Right lobe of liver (tissue), 6 donors: Measurements from ENCODE around the gene PSMB7. TPM values are rescaled to one million over a fixed set of nuclear protein-coding genes. Genes with fewer than 3 reads are reported as not detected.

Experiments
- ATAC-seq, 4 donors: fragments of 200-7000 bp; cut with Tn5 transposase; one replicate each; pipeline ENCODE4 v1.9.1; 2020; ENCODE audit warnings: mild to moderate bottlenecking in 4 of 4, moderate library complexity in 4 of 4
- DNase-seq, 3 donors: peaks; one replicate each; pipeline ENCODE4 v3.0.0-alpha.2; 2020
- H3K27ac ChIP-seq, 3 donors: fragments of 200-600 bp; one replicate each; pipeline ENCODE4 v1.8.0; 2022
- H3K27me3 ChIP-seq, 2 donors: fragments of 200-600 bp; one replicate each; pipeline ENCODE4 v1.8.0; 2022
- H3K36me3 ChIP-seq, 4 donors: fragments of 200-600 bp; sonication (generic) in 1 of 4; one replicate each; pipeline versions ENCODE4 v1.5.1 to v1.8.0; 2017 to 2022; ENCODE audit warnings: control low read depth in 1 of 4
- H3K4me1 ChIP-seq, 4 donors: fragments of 200-600 bp; sonication (generic) in 1 of 4; one replicate each; pipeline versions ENCODE4 v1.5.1 to v1.8.0; 2017 to 2022; ENCODE audit warnings: control low read depth in 1 of 4
- H3K4me3 ChIP-seq, 3 donors: fragments of 200-600 bp; one replicate each; pipeline ENCODE4 v1.8.0; 2022
- H3K9me3 ChIP-seq, 4 donors: fragments of 200-600 bp; sonication (generic) in 1 of 4; one replicate each; pipeline versions ENCODE4 v1.5.1 to v1.8.0; 2017 to 2022; ENCODE audit warnings: control low read depth in 1 of 4
- CTCF ChIP-seq, 4 donors: fragments of 200-600 bp in 3 of 4; fragments of 450-650 bp in 1 of 4; IDR thresholded peaks; one replicate each; pipeline versions ENCODE4 v1.5.1 to v1.8.0; 2016 to 2022; ENCODE audit warnings: antibody characterized with exemption in 4 of 4, mild to moderate bottlenecking in 2 of 4
- POLR2A ChIP-seq: fragments of 450-650 bp; IDR thresholded peaks from one replicate; pipeline ENCODE4 v1.6.1; 2017; ENCODE audit warnings: antibody characterized with exemption, mild to moderate bottlenecking
- WGBS: methylation state at CpG from one replicate; pipeline ENCODE4 v1.1.6; 2018; ENCODE audit warnings: low coverage, low lambda C conversion rate; ENCODE audit not compliant: insufficient coverage; ENCODE audit errors: missing lambda C conversion rate; 5-methylcytosine and 5-hydroxymethylcytosine counted together
- intact Hi-C, 2 donors: fragments of 100-400 bp; cut with DNase I; formaldehyde crosslinking; loops; one replicate each; pipeline versions ENCODE4 v1.11.2 to v1.14.1; 2022
- total RNA-seq, 6 experiments: library from RNA; depleted of rRNA in 2 of 6; stranded (reverse); fragments of >200 nt in 2 of 6; fragmentation: NEBNext Ultra II Directional in 3 of 6; extraction: Animal tissue kit (Norgen Biotek cat#: 25700) in 3 of 6; gene quantifications; one replicate each; pipeline versions ENCODE4 v1.1.0 to v1.2.4, GENCODE V29; 2016 to 2023
- donor health status: DM: no; HTN: yes; CAD: no.
- donor health status: DM: no; HTN: no; CAD: no.
- donor health status: DM: no; HTN: no; CAD: no.
- donor health status: DM: no; HTN: yes; CAD: no.
- donor health status: DM: no; HTN: yes; CAD: no.

Gene PSMB7
- total RNA-seq, 6 experiments from 2014 or later, result 76.4 to 196 (median 96.8) TPM

- no peak for ATAC-seq
- Histone ChIP-seq H3K9me3 (no peaks in the 10 kb centered on the region), H3K4me1 (no peaks in the 10 kb centered on the region), H3K36me3 (peaks cover 0 to 36% (median 14%) of the 10 kb centered on the region in 4 donors), H3K4me3 (no peak overlapping the region), H3K27me3 (no peaks in the 10 kb centered on the region), H3K27ac (no peak overlapping the region)
- WGBS, result 93% methylated on average over 8 of the region's 21 CpGs
- intact Hi-C loops, result no loop called here
- TF ChIP-seq POLR2A (no peak), CTCF (IDR thresholded peaks at IDR 0.05) (no peak)
- DNase-seq, result peak in 2 of 3 donors; percentile 20 to 42
Measured at GRCh38 chr9:124341455-124342170, 73.6 kb downstream of the PSMB7 start.

GRCh38 chr9:124340219-124341069 is 74.8 kb downstream of the PSMB7 start:
- Histone ChIP-seq H3K36me3 (peaks cover 0 to 28% (median 12%) of the 10 kb centered on the region in 4 donors), H3K4me1 (no peaks in the 10 kb centered on the region), H3K27me3 (no peaks in the 10 kb centered on the region), H3K4me3 (no peak overlapping the region), H3K27ac (no peak overlapping the region), H3K9me3 (no peaks in the 10 kb centered on the region)
- ATAC-seq (no peak), DNase-seq (peak in 2 of 3 donors; percentile 11 to 31)
- intact Hi-C loops, result no loop called here
- WGBS, result 0% methylated on average over 1 of the region's 18 CpGs
- TF ChIP-seq CTCF (IDR thresholded peaks at IDR 0.05), result no peak

- no peak for ATAC-seq
- intact Hi-C loops, result no loop called here
- no peaks in the 10 kb centered on the region for H3K4me1 ChIP-seq
- H3K36me3 ChIP-seq, result peaks cover 0 to 28% (median 11%) of the 10 kb centered on the region in 4 donors
- peak in 2 of 3 donors; percentile 19 to 47 for DNase-seq
- no peaks in the 10 kb centered on the region for H3K9me3 ChIP-seq
- no peaks in the 10 kb centered on the region for H3K27me3 ChIP-seq
- no peak overlapping the region for H3K4me3 ChIP-seq
- TF ChIP-seq CTCF (IDR thresholded peaks at IDR 0.05) (no peak), POLR2A (no peak)
- 87% methylated on average over 3 of the region's 13 CpGs for WGBS
- H3K27ac ChIP-seq, result no peak overlapping the region
Measured at GRCh38 chr9:124339603-124340146, 75.6 kb downstream of the PSMB7 start.

DNA sequence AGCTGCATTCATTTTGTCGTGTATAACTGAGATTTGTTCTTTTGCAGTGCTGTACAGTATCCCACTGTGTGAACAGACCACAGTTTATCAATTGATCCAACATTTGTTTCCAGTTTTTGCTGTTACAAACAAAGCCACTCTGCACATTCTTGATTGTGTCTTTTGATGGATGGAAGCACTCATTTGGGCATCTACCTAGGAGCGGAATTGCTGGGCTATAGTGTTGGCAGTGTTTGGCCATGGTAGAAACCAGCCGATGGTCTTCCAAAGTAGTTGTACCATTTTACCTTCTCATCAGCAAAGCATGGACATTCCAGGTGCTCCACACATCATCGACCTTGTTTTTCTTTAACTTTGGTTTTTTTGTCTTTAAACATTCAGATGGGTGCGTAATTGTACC is 77.7 kb downstream of the PSMB7 start:
- no peak for ATAC-seq
- no peak overlapping the region for H3K4me3 ChIP-seq
- H3K36me3 ChIP-seq, result peaks cover 0 to 24% (median 13%) of the 10 kb centered on the region in 4 donors
- intact Hi-C loops, result no loop called here
- no peaks in the 10 kb centered on the region for H3K4me1 ChIP-seq
- H3K27me3 ChIP-seq, result no peaks in the 10 kb centered on the region
- DNase-seq, result no peak
- no peaks in the 10 kb centered on the region for H3K9me3 ChIP-seq
- 97% methylated on average over 5 of the region's 5 CpGs for WGBS
- no peak overlapping the region for H3K27ac ChIP-seq
- no peak for TF ChIP-seq CTCF (IDR thresholded peaks at IDR 0.05)
- TF ChIP-seq POLR2A, result no peak
